ENCODE results near the gene EHBP1.

Gene EHBP1

DNA sequence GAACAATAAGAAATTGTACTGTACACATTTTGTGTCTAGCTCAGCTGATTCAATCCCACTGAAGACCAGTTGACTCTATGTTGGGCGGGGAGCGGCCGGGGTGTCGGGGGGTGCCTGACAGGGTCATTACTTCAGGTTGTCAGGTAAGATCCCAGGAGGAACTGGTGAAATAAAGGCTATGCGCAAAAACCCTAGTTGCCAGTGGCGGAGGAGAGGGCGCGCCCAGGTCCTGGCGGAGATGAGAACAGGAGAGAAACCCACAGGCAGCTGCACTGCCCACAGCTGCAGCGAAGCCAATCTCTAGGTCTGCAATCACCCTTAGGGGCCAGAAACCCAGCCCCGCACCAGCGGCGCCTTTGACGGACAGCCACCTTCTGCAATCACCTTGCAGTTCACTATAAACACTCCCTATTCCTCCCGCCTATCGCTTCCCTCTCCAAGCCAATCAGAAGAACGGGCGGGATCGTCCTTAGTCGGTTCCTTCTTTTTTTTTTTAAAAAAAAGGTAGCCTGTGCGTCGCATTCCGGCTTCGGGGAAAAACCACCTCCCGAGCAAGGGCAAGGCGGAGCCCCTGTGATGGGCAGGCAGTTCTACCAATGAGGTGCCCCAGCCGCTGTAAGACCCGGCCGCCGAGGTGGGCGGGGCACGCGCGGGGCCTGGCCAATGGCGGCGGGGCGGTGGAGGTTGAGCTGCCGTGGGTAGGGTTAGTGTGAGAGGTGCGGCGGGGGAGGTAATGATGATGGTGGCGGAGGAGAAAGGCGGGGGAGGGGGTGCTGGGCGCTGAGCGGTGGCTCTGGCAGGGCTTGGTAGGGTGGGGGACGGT, at the start of gene EHBP1:
TSS of gene EHBP1 (plus strand) at position 707 of the 823 bp plus-strand sequence. CDS start 1,479 bp downstream, outside the sequence.
- in situ Hi-C loops (cut with MboI; ENCODE audit: low sequenced_read_pairs) = no loop called here

DNA sequence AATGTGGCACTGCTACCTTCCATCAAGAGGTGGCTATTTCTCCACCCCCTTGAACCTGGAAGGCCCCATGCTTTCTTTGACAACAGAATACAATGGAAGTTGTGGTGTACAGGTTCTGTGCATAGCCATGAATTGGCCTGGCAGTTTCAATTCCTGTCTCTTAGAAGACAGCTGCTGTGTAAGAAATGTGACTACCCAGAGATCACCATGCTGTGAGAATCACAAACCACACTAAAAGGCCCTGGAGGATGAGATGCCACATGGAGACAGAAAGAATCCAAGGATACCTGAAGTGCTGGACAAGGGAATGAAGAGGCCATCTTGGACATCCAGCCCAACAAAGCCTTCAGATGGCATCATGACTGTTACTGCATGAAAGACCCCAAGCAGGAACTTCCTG, 47.7 kb upstream of the EHBP1 start:
- in situ Hi-C loops (cut with MboI; ENCODE audit: low sequenced_read_pairs) = no loop called here

DNA sequence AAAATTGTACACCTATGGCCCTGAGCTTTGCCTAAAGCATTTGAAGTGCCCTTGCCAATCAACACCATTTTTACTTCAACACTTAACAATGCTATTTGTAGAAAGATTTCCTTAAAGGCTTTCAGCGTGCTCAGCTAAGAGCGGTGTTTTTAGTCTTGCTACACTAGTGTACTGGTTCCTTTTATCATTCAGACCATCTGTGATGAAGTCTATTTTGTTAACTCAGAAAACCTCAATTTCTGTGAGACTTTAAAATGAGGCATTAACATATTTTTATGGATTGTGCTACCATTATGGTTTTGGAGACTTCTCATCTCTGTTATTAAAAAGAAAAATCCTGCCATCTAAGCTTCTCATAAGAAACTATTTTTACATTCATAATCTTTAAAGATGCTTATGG, 46.6 kb upstream of the EHBP1 start:
- in situ Hi-C loops (cut with MboI; ENCODE audit: low sequenced_read_pairs) = no loop called here

GRCh38 chr2:62660087-62660486, 45.4 kb upstream of the EHBP1 start:
- in situ Hi-C loops (cut with MboI; ENCODE audit: low sequenced_read_pairs) = no loop called here

- in situ Hi-C loops (cut with MboI; ENCODE audit: low sequenced_read_pairs) = no loop called here
These were observed 44.8 kb upstream of the EHBP1 start for GRCh38 chr2:62660582-62661262.

- in situ Hi-C loops (cut with MboI; ENCODE audit: low sequenced_read_pairs) = no loop called here
These were observed 44.3 kb upstream of the EHBP1 start for GRCh38 chr2:62661263-62661635.

GRCh38 chr2:62662131-62662530, 43.4 kb upstream of the EHBP1 start:
- in situ Hi-C loops (cut with MboI; ENCODE audit: low sequenced_read_pairs) = no loop called here

DNA sequence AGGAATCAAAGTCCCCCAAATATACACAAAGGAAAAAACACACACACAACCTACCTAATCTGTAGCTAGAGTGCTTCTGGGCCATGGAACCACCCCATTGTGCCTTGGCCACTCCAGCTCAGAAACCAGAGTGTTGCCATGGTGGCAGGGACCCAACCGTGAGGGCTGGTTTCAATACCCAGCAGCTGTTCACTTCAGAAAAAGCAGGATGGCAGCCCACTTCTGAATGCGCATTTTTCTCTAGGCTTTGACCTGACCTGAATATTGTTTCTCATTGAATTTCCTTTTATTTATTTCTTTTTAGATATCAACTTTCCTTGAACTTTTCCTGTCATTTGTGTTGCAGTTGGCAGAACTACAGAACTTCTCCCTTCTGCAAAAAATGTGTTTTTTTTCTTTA, 43.0 kb upstream of the EHBP1 start:
- in situ Hi-C loops (cut with MboI; ENCODE audit: low sequenced_read_pairs) = no loop called here

DNA sequence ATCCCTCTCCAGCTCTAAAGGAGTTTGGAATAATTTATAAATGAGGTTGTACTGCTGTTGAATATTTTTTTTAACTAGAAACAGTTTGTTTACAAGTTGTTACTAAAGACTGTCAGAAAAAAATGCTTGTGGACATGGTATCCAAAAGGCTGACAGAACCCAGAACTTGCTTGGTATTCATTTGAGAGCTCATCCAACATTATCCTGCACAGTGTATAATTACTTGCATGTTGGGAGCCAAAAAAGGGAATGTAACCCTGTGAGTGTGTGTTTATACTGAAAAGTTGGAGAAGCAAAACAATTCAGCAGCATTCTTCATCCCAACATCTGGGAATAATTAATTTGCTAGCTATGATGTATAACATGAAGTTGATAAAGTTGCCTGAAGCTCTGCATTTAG, 42.1 kb upstream of the EHBP1 start:
- in situ Hi-C loops (cut with MboI; ENCODE audit: low sequenced_read_pairs) = no loop called here

GRCh38 chr2:62663920-62664795, 41.4 kb upstream of the EHBP1 start:
- in situ Hi-C loops (cut with MboI; ENCODE audit: low sequenced_read_pairs) = no loop called here

DNA sequence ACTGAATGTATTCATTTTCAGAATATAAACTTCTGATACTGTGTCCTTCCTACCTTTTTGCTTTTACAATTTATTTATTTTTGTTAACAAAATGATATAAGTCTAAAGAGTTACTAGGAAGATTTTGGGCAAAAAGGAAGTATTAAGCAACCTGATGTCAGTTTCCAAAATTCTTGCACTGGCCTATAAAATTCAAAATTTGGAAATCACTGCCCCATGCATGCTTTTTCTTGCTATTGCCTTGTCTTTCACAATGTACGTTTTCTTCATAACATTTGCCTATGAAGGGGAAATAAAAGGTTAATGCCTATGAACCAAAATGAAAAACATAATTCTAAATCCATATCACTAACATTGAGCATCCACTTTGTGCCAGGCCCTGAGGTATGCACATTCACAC, 40.1 kb upstream of the EHBP1 start:
- in situ Hi-C loops (cut with MboI; ENCODE audit: low sequenced_read_pairs) = no loop called here

- in situ Hi-C loops (cut with MboI; ENCODE audit: low sequenced_read_pairs) = no loop called here
These were observed 36.3 kb upstream of the EHBP1 start for GRCh38 chr2:62669180-62669579.

DNA sequence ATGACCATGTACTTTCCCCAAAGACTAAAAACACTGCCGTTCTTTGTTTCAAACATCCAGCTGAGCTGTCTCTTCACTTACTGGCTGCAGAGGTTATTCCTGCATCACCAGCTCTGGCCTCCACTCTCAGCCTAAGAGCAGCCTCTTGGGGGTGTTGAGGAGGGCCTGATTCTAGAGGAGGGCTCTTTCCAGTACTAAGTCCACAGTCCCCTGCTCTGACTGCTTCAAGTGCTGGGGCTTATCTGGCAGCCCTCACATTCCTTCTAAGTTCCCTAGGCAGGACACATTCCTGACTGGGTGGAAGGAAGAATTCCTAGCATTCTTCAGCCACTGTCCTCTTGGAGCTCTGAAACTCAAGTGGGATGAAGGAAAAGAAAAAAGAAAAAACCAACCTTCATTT, 32.9 kb upstream of the EHBP1 start:
- in situ Hi-C loops (cut with MboI; ENCODE audit: low sequenced_read_pairs) = no loop called here

DNA sequence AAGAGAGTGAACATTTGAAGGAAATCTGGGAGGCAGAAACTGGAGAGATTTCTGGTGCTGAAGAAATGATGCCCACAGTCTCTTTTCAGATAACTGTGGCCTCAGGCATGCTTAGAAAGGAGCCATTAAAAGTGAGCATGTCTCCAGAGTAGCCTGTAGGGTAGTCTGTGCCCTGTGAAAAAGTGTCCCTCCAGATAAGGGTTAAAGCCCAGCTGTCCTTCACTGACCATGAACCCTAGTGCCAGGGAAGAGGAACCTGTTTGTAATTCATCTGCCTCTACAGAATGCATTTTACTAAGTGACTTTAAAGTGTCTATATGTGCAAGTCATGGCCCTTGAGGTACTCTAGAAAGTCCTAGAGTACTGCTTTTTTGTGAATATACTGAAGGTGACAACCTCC, 30.5 kb upstream of the EHBP1 start:
- in situ Hi-C loops (cut with MboI; ENCODE audit: low sequenced_read_pairs) = no loop called here

- in situ Hi-C loops (cut with MboI; ENCODE audit: low sequenced_read_pairs) = no loop called here
These were observed 20.3 kb upstream of the EHBP1 start for GRCh38 chr2:62685256-62685655.

DNA sequence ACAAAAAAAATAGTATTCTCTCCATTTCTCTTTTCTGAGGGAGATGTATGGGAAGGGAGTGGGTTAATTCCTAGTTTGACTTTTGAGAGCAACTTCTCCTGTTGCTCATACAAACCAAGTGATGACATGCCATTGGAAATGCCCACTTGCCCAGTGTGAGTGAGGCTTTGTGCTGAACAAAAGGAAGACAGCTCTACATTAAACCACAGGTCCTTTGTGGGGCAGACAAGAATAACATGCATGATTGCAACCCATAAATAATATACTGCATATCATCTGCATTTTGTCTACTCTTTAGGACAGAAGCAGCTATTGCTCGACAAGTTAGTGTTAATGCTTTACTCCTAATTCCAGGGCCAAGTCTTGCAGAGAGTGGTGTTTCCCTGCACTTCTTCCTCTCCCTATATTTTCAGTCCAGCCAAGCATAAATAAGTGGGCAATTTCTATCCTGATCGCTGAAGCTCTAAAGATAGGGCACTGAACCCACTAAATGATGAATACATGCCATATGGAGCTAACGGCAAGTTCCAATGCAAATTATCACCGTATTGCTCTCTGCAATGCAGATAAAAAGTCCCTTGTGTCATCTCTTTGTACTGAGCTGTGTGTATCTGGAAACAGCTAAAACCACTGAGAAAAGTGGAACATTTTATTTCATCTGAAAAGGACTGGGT, 19.4 kb upstream of the EHBP1 start:
- in situ Hi-C loops (cut with MboI; ENCODE audit: low sequenced_read_pairs) = no loop called here

- in situ Hi-C loops (cut with MboI; ENCODE audit: low sequenced_read_pairs) = no loop called here
These were observed 17.9 kb upstream of the EHBP1 start for GRCh38 chr2:62687636-62688035.

DNA sequence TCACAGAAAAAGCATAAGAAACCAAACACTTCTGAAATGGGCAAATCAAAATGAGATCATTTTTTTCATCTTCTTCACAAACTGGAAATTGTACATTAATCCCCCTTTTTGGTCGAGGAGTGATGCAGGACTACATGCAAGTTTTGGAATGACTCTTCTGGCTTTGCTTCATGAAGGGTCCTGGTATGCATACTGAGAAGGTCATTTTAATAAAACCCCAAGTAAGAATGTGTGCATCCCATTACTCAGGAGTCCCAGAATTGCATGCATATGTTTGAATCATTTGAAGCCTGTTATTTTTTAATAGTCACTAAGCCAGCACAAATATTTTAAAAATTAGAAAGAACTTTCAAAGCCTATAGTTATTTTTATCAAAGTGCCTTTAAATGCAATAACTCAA, 16.7 kb upstream of the EHBP1 start:
- in situ Hi-C loops (cut with MboI; ENCODE audit: low sequenced_read_pairs) = no loop called here

DNA sequence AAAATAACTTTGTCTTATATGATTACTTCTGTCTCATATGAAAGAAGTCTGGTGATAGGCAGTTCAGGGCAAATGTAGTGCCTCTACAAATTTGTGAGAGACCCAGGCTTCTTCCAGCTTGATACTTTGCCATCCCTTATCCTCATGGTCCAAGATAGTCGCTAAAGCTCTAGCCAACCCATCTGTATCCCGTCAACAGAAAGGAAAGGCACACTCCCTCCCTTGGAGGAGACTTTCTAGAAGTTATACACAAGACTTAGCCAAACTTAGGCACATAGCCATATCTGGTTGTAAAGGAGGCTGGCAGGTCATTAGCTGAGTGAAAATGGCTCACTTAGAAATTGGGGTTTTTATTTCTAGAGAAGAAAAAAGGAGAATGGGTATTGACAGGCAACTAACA, 14.3 kb upstream of the EHBP1 start:
- in situ Hi-C loops (cut with MboI; ENCODE audit: low sequenced_read_pairs) = no loop called here

GRCh38 chr2:62692225-62692624, 13.3 kb upstream of the EHBP1 start:
- in situ Hi-C loops (cut with MboI; ENCODE audit: low sequenced_read_pairs) = no loop called here

DNA sequence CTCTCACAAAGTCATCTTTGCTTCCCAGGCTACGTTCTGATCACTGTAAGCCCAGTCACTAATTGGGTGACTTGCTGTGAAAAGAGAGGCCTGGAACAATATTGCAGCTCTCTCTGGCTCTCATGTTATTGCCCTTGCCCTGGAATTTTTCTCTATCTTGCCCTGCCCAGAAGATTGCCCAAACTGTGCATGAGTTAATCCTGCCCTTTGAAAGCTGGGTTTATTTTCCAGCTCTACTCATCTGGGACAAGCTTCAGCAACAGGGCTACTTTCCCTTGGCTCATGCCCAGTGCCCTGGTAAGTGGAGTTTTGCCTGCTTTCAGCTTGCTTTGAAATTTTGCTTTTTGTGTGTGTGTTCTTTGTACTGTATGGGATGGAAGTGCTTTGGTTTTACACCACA, 6.9 kb upstream of the EHBP1 start:
- in situ Hi-C loops (cut with MboI; ENCODE audit: low sequenced_read_pairs) = no loop called here

Data from hTERT RPE-1 (cell line).